Esophagus (tissue), 2 donors: ENCODE measurements around the gene NOS1AP. TPM values are rescaled to one million over a fixed set of nuclear protein-coding genes. Genes with fewer than 3 reads are reported as not detected.

Experiments used
- H3K27ac ChIP-seq, 2 donors: one replicate each; pipeline ENCODE4 v1.5.1; 2013; ENCODE audit warnings: low read depth in 2 of 2, mild to moderate bottlenecking in 2 of 2, inconsistent platforms in 1 of 2, low read length in 1 of 2, moderate library complexity in 1 of 2
- H3K27me3 ChIP-seq, 2 donors: one replicate each; pipeline ENCODE4 v1.6.1; 2013; ENCODE audit warnings: low read length in 2 of 2, control low read depth in 1 of 2, mild to moderate bottlenecking in 1 of 2; ENCODE audit not compliant: insufficient read depth in 2 of 2, control insufficient read depth in 1 of 2
- H3K36me3 ChIP-seq, 2 donors: one replicate each; pipeline ENCODE4 v1.6.1; 2013; ENCODE audit warnings: low read length in 1 of 2; ENCODE audit not compliant: control insufficient read depth in 2 of 2, insufficient read depth in 2 of 2
- H3K4me1 ChIP-seq, 2 donors: one replicate each; pipeline ENCODE4 v1.6.1; 2013; ENCODE audit warnings: low read length in 1 of 2; ENCODE audit not compliant: control insufficient read depth in 2 of 2, insufficient read depth in 2 of 2
- H3K4me3 ChIP-seq, 2 donors: one replicate each; pipeline ENCODE4 v1.5.1; 2013; ENCODE audit warnings: low read length in 2 of 2, mild to moderate bottlenecking in 2 of 2, low read depth in 1 of 2, moderate library complexity in 1 of 2
- H3K9me3 ChIP-seq, 2 donors: one replicate each; pipeline ENCODE4 v1.6.1; 2013; ENCODE audit warnings: mild to moderate bottlenecking in 2 of 2, low read depth in 1 of 2, low read length in 1 of 2, moderate library complexity in 1 of 2; ENCODE audit not compliant: control insufficient read depth in 2 of 2, insufficient read depth in 1 of 2
- WGBS, 2 donors: extraction: QIAGEN DNeasy Blood & Tissue Kit; methylation state at CpG; one replicate each; pipeline ENCODE4 v1.1.7; 2013; 5-methylcytosine and 5-hydroxymethylcytosine counted together
- polyA plus RNA-seq, 2 donors: library from polyadenylated mRNA; stranded (reverse); fragments of 200-250 nt; gene quantifications; one replicate each; pipeline ENCODE4 v1.2.3, GENCODE V29; 2013
- donor health status: healthy with polysubstance abuse.
- donor health status: Bipolar disorder and iron deficiency.

Gene NOS1AP
- polyA plus RNA-seq, 2 donors: 0.53 to 0.98 TPM

GRCh38 chr1:162304736-162305135, 235.2 kb downstream of the NOS1AP start:
- WGBS, 2 donors: 87 to 90% methylated on average over 2 of the region's 2 CpGs
- no peak overlapping the region for H3K4me3 ChIP-seq
- no peak overlapping the region for H3K27ac ChIP-seq
- no peaks in the 10 kb centered on the region for H3K36me3 ChIP-seq
- H3K27me3 ChIP-seq: no peaks in the 10 kb centered on the region
- H3K9me3 ChIP-seq: peaks cover 0 to 5% of the 10 kb centered on the region in 2 donors
- no peaks in the 10 kb centered on the region for H3K4me1 ChIP-seq

- Histone ChIP-seq H3K4me1 (no peaks in the 10 kb centered on the region), H3K9me3 (peaks cover 0 to 5% of the 10 kb centered on the region in 2 donors), H3K36me3 (no peaks in the 10 kb centered on the region), H3K27me3 (no peaks in the 10 kb centered on the region), H3K27ac (no peak overlapping the region), H3K4me3 (no peak overlapping the region)
- WGBS, 2 donors: 73 to 84% methylated on average over 1 of the region's 1 CpG
Observed at GRCh38 chr1:162305969-162306368, 236.5 kb downstream of the NOS1AP start.

- Histone ChIP-seq H3K27ac (no peak overlapping the region), H3K9me3 (peaks cover 0 to 5% of the 10 kb centered on the region in 2 donors), H3K4me1 (no peaks in the 10 kb centered on the region), H3K4me3 (no peak overlapping the region), H3K27me3 (no peaks in the 10 kb centered on the region), H3K36me3 (no peaks in the 10 kb centered on the region)
- WGBS, 2 donors: 81 to 89% methylated on average over 4 of the region's 4 CpGs
Observed at GRCh38 chr1:162310337-162310736, 240.8 kb downstream of the NOS1AP start.

- WGBS, 2 donors: 85 to 97% methylated on average over 1 of the region's 1 CpG
- Histone ChIP-seq H3K27ac (no peak overlapping the region), H3K4me3 (no peak overlapping the region), H3K27me3 (no peaks in the 10 kb centered on the region), H3K9me3 (no peaks in the 10 kb centered on the region), H3K4me1 (peaks cover 0 to under 1% of the 10 kb centered on the region in 2 donors), H3K36me3 (no peaks in the 10 kb centered on the region)
Observed at GRCh38 chr1:162314206-162314605, 244.7 kb downstream of the NOS1AP start.

- 65 to 67% methylated on average over 2 of the region's 2 CpGs for WGBS, 2 donors
- H3K4me3 ChIP-seq: no peak overlapping the region
- H3K36me3 ChIP-seq: no peaks in the 10 kb centered on the region
- H3K27me3 ChIP-seq: no peaks in the 10 kb centered on the region
- no peak overlapping the region for H3K27ac ChIP-seq
- peaks cover 2 to 4% of the 10 kb centered on the region in 2 donors for H3K4me1 ChIP-seq
- no peaks in the 10 kb centered on the region for H3K9me3 ChIP-seq
Observed at GRCh38 chr1:162315673-162316072, 246.2 kb downstream of the NOS1AP start.

- Histone ChIP-seq H3K27ac (no peak overlapping the region), H3K9me3 (no peaks in the 10 kb centered on the region), H3K4me1 (peaks cover 2 to 4% of the 10 kb centered on the region in 2 donors), H3K36me3 (no peaks in the 10 kb centered on the region), H3K27me3 (no peaks in the 10 kb centered on the region), H3K4me3 (no peak overlapping the region)
- WGBS, 2 donors: 71 to 90% methylated on average over 4 of the region's 4 CpGs
Observed at GRCh38 chr1:162316187-162316586, 246.7 kb downstream of the NOS1AP start.

GRCh38 chr1:162317621-162318020, 248.1 kb downstream of the NOS1AP start:
- Histone ChIP-seq H3K27me3 (no peaks in the 10 kb centered on the region), H3K4me3 (no peak overlapping the region), H3K27ac (no peak overlapping the region), H3K4me1 (peaks cover 2 to 4% of the 10 kb centered on the region in 2 donors), H3K36me3 (no peaks in the 10 kb centered on the region), H3K9me3 (no peaks in the 10 kb centered on the region)
- 66 to 77% methylated on average over 5 of the region's 5 CpGs for WGBS, 2 donors

- no peaks in the 10 kb centered on the region for H3K27me3 ChIP-seq
- H3K36me3 ChIP-seq: no peaks in the 10 kb centered on the region
- no peak overlapping the region for H3K27ac ChIP-seq
- no peaks in the 10 kb centered on the region for H3K9me3 ChIP-seq
- peaks cover 2 to 4% of the 10 kb centered on the region in 2 donors for H3K4me1 ChIP-seq
- H3K4me3 ChIP-seq: no peak overlapping the region
- 41 to 55% methylated on average over 9 of the region's 9 CpGs for WGBS, 2 donors
Observed at GRCh38 chr1:162319493-162320175, 250.1 kb downstream of the NOS1AP start.

- H3K4me3 ChIP-seq: no peak overlapping the region
- no peaks in the 10 kb centered on the region for H3K27me3 ChIP-seq
- 84 to 91% methylated on average over 6 of the region's 6 CpGs for WGBS, 2 donors
- no peaks in the 10 kb centered on the region for H3K9me3 ChIP-seq
- H3K4me1 ChIP-seq: peaks cover 2 to 4% of the 10 kb centered on the region in 2 donors
- H3K36me3 ChIP-seq: no peaks in the 10 kb centered on the region
- no peak overlapping the region for H3K27ac ChIP-seq
Observed at GRCh38 chr1:162321809-162322422, 252.4 kb downstream of the NOS1AP start.

GRCh38 chr1:162323023-162323422, 253.5 kb downstream of the NOS1AP start:
- H3K4me1 ChIP-seq: peaks cover 2 to 4% of the 10 kb centered on the region in 2 donors
- no peak overlapping the region for H3K27ac ChIP-seq
- H3K4me3 ChIP-seq: no peak overlapping the region
- H3K27me3 ChIP-seq: no peaks in the 10 kb centered on the region
- H3K9me3 ChIP-seq: no peaks in the 10 kb centered on the region
- no peaks in the 10 kb centered on the region for H3K36me3 ChIP-seq
- WGBS, 2 donors: 82 to 94% methylated on average over 5 of the region's 5 CpGs
